Stimulated activated CD8-positive, alpha-beta memory T cell treated with anti-CD3 and anti-CD28 coated beads, Interleukin-7, amount 100 ng/mL, for 24 hours (primary cell): ENCODE measurements around the gene PPM1L.

ENCODE experiments used
- DNase-seq: peaks from one replicate; pipeline ENCODE4 v3.0.0-alpha.2; 2020; ENCODE audit warnings: low read depth

Gene PPM1L

GRCh38 chr3:160808838-160809237 lies 52.8 kb downstream of the PPM1L start:
- DNase-seq = no peak

- DNase-seq = no peak
These were observed 53.4 kb downstream of the PPM1L start for GRCh38 chr3:160809453-160809852.

GRCh38 chr3:160810362-160811236 lies 54.6 kb downstream of the PPM1L start:
- DNase-seq = no peak

GRCh38 chr3:160811237-160811548 lies 55.2 kb downstream of the PPM1L start:
- no peak for DNase-seq

- DNase-seq = no peak
These were observed 56.3 kb downstream of the PPM1L start for GRCh38 chr3:160812304-160812703.

- no peak for DNase-seq
These were observed 59.2 kb downstream of the PPM1L start for GRCh38 chr3:160815280-160815679.

GRCh38 chr3:160820022-160820421 lies 64.0 kb downstream of the PPM1L start:
- DNase-seq = no peak

GRCh38 chr3:160820430-160820829 lies 64.4 kb downstream of the PPM1L start:
- no peak for DNase-seq

GRCh38 chr3:160822936-160823335 lies 66.9 kb downstream of the PPM1L start:
- DNase-seq = no peak

GRCh38 chr3:160825311-160825800 lies 69.3 kb downstream of the PPM1L start:
- no peak for DNase-seq

- DNase-seq = no peak
These were observed 70.4 kb downstream of the PPM1L start for GRCh38 chr3:160826408-160826807.

GRCh38 chr3:160826991-160827390 lies 71.0 kb downstream of the PPM1L start:
- no peak for DNase-seq

- DNase-seq = no peak
These were observed 71.5 kb downstream of the PPM1L start for GRCh38 chr3:160827516-160827915.

- DNase-seq = no peak
These were observed 72.8 kb downstream of the PPM1L start for GRCh38 chr3:160828880-160829279.

GRCh38 chr3:160829486-160830009 lies 73.5 kb downstream of the PPM1L start:
- no peak for DNase-seq

- DNase-seq = no peak
These were observed 74.8 kb downstream of the PPM1L start for GRCh38 chr3:160830796-160831195.

GRCh38 chr3:160831401-160831800 lies 75.4 kb downstream of the PPM1L start:
- no peak for DNase-seq

- DNase-seq = no peak
These were observed 81.5 kb downstream of the PPM1L start for GRCh38 chr3:160837394-160837980.

GRCh38 chr3:160840590-160840989 lies 84.6 kb downstream of the PPM1L start:
- DNase-seq = no peak

- DNase-seq = no peak
These were observed 85.4 kb downstream of the PPM1L start for GRCh38 chr3:160841455-160841854.

GRCh38 chr3:160842021-160843005 lies 86.3 kb downstream of the PPM1L start:
- DNase-seq = no peak

- no peak for DNase-seq
These were observed 95.7 kb downstream of the PPM1L start for GRCh38 chr3:160851629-160852210.
